Adipose tissue (tissue), 3 donors: ENCODE results near the gene PRR7. TPM values are rescaled to one million over a fixed set of nuclear protein-coding genes. Genes with fewer than 3 reads are reported as not detected.
"Not testable (repeated sequence)": the region's sequence is repeated elsewhere in the genome, so short reads cannot be mapped to it uniquely, and the experiment has no call there.

Source experiments
- H3K27ac ChIP-seq: one replicate; pipeline ENCODE4 v1.5.1; 2013; ENCODE audit warnings: low read depth, low read length
- WGBS, 3 donors: extraction: QIAGEN DNeasy Blood & Tissue Kit; methylation state at CpG; one replicate each; pipeline ENCODE4 v1.1.7; 2013; 5-methylcytosine and 5-hydroxymethylcytosine counted together
- polyA plus RNA-seq, 3 donors: library from polyadenylated mRNA; stranded (reverse); fragments of 200-250 nt; gene quantifications; one replicate each; pipeline ENCODE4 v1.2.3, GENCODE V29; 2013
- donor health status: healthy with polysubstance abuse.
- donor health status: Bipolar disorder and iron deficiency.
- donor health status: healthy.

Gene PRR7
- polyA plus RNA-seq, 3 donors = 0.34 to 2.7 (median 1.9) TPM

- H3K27ac ChIP-seq = no peak overlapping the region
- WGBS, 3 donors = 30 to 52% (median 36%) methylated on average over 3 to 4 of the region's 4 CpGs
Measured at GRCh38 chr5:177474846-177475562, 28.4 kb downstream of the PRR7 start.

- no peak overlapping the region for H3K27ac ChIP-seq
- 63 to 75% (median 72%) methylated on average over 11 of the region's 11 CpGs for WGBS, 3 donors
Measured at GRCh38 chr5:177475563-177476427, 29.2 kb downstream of the PRR7 start.

GRCh38 chr5:177476531-177477233 lies 30.1 kb downstream of the PRR7 start:
- 66 to 83% (median 68%) methylated on average over 18 of the region's 18 CpGs for WGBS, 3 donors
- H3K27ac ChIP-seq = no peak overlapping the region

- H3K27ac ChIP-seq = no peak overlapping the region
- WGBS, 3 donors = 93 to 95% (median 95%) methylated on average over 13 of the region's 13 CpGs
Measured at GRCh38 chr5:177477701-177478477, 31.3 kb downstream of the PRR7 start.

- WGBS, 3 donors = 27 to 43% (median 28%) methylated on average over 18 of the region's 18 CpGs
- no peak overlapping the region for H3K27ac ChIP-seq
Measured at GRCh38 chr5:177478711-177479646, 32.4 kb downstream of the PRR7 start.

- no peak overlapping the region for H3K27ac ChIP-seq
- WGBS, 3 donors = 41 to 83% (median 47%) methylated on average over 14 of the region's 14 CpGs
Measured at GRCh38 chr5:177479774-177480173, 33.2 kb downstream of the PRR7 start.

- no peak overlapping the region for H3K27ac ChIP-seq
- 90 to 93% (median 92%) methylated on average over 10 of the region's 10 CpGs for WGBS, 3 donors
Measured at GRCh38 chr5:177482359-177482795, 35.8 kb downstream of the PRR7 start.

GRCh38 chr5:177483042-177483441 lies 36.4 kb downstream of the PRR7 start:
- WGBS, 3 donors = 96 to 98% (median 96%) methylated on average over 9 of the region's 9 CpGs
- no peak overlapping the region for H3K27ac ChIP-seq

- H3K27ac ChIP-seq = no peak overlapping the region
Measured at GRCh38 chr5:177483994-177484901, 37.6 kb downstream of the PRR7 start.

GRCh38 chr5:177484902-177485549 lies 38.4 kb downstream of the PRR7 start:
- 74 to 78% (median 76%) methylated on average over 13 of the region's 13 CpGs for WGBS, 3 donors
- H3K27ac ChIP-seq = no peak overlapping the region

More at GRCh38 chr5:177483994-177484901, 37.6 kb downstream of the PRR7 start:
- WGBS, 3 donors = 88 to 91% (median 90%) methylated on average over 22 of the region's 22 CpGs

GRCh38 chr5:177485753-177486152 lies 39.1 kb downstream of the PRR7 start:
- WGBS, 3 donors = 96 to 98% (median 96%) methylated on average over 3 of the region's 3 CpGs

GRCh38 chr5:177486256-177486655 lies 39.6 kb downstream of the PRR7 start:
- 96 to 100% (median 98%) methylated on average over 3 of the region's 3 CpGs for WGBS, 3 donors
- H3K27ac ChIP-seq = no peak overlapping the region

More at GRCh38 chr5:177485753-177486152, 39.1 kb downstream of the PRR7 start:
- not testable (repeated sequence) for H3K27ac ChIP-seq

- no peak overlapping the region for H3K27ac ChIP-seq
- WGBS, 3 donors = 90 to 93% (median 91%) methylated on average over 8 of the region's 8 CpGs
Measured at GRCh38 chr5:177487144-177487543, 40.5 kb downstream of the PRR7 start.

- no peak overlapping the region for H3K27ac ChIP-seq
- WGBS, 3 donors = 89 to 93% (median 90%) methylated on average over 15 of the region's 15 CpGs
Measured at GRCh38 chr5:177487975-177488374, 41.4 kb downstream of the PRR7 start.

GRCh38 chr5:177489119-177489716 lies 42.6 kb downstream of the PRR7 start:
- 70 to 79% (median 77%) methylated on average over 24 to 26 of the region's 26 CpGs for WGBS, 3 donors
- no peak overlapping the region for H3K27ac ChIP-seq
